Sigmoid colon (tissue), 7 donors: ENCODE results near the gene MAML3. TPM values are rescaled to one million over a fixed set of nuclear protein-coding genes. Genes with fewer than 3 reads are reported as not detected.
A peak's percentile ranks its signal among the peaks of the same experiment; 100 is the strongest.

Source experiments
- DNase-seq: peaks from one replicate; pipeline ENCODE4 v3.0.0-alpha.2; 2019
- H3K27ac ChIP-seq, 4 donors: fragments of 200-600 bp; sonication (generic); one replicate each; pipeline ENCODE4 v1.5.1; 2016 to 2019; ENCODE audit warnings: mild to moderate bottlenecking in 1 of 4
- H3K27me3 ChIP-seq, 3 donors: fragments of 200-600 bp; sonication (generic); one replicate each; pipeline ENCODE4 v1.5.1; 2019; ENCODE audit warnings: mild to moderate bottlenecking in 1 of 3
- H3K36me3 ChIP-seq, 4 donors: fragments of 200-600 bp; sonication (generic); one replicate each; pipeline ENCODE4 v1.5.1; 2016 to 2019
- H3K4me1 ChIP-seq, 4 donors: fragments of 200-600 bp; sonication (generic); one replicate each; pipeline ENCODE4 v1.5.1; 2017 to 2019
- H3K4me3 ChIP-seq, 4 donors: fragments of 200-600 bp; sonication (generic); one replicate each; pipeline ENCODE4 v1.5.1; 2017 to 2019; ENCODE audit warnings: mild to moderate bottlenecking in 2 of 4, moderate library complexity in 1 of 4
- H3K9me3 ChIP-seq, 4 donors: fragments of 200-600 bp in 3 of 4; sonication (generic) in 3 of 4; one replicate each; pipeline versions ENCODE4 v1.5.1 to v1.6.1; 2013 to 2019
- EP300 ChIP-seq, 4 donors: sonication (generic); formaldehyde crosslinking; IDR thresholded peaks; one replicate each; pipeline ENCODE4 v1.6.1; 2017; ENCODE audit warnings: antibody characterized with exemption in 4 of 4
- POLR2A ChIP-seq, 2 donors: fragments of 450-650 bp; IDR thresholded peaks; one replicate each; pipeline ENCODE4 v1.6.1; 2016; ENCODE audit warnings: antibody characterized with exemption in 2 of 2, mild to moderate bottlenecking in 2 of 2, moderate library complexity in 2 of 2
- POLR2AphosphoS5 ChIP-seq, 4 donors: sonication (generic); formaldehyde crosslinking; IDR thresholded peaks; one replicate each; pipeline ENCODE4 v1.6.1; 2017; ENCODE audit warnings: antibody characterized with exemption in 4 of 4
- WGBS, 2 donors: extraction: QIAGEN DNeasy Blood & Tissue Kit; methylation state at CpG; one replicate each; pipeline ENCODE4 v1.1.7; 2013; 5-methylcytosine and 5-hydroxymethylcytosine counted together
- intact Hi-C: fragments of 100-400 bp; cut with DNase I; formaldehyde crosslinking; loops from one replicate; pipeline ENCODE4 v1.15.1; 2023
- polyA plus RNA-seq, 3 donors: library from polyadenylated mRNA; stranded (reverse); fragments of 200-250 nt; gene quantifications; one replicate each; pipeline ENCODE4 v1.2.3, GENCODE V29; 2013
- total RNA-seq, 4 donors: library from RNA; depleted of rRNA; stranded (reverse); fragments of >200 nt; gene quantifications; one replicate each; pipeline ENCODE4 v1.1.0, GENCODE V29; 2016
- TF ChIP-seq, protein P1 (sequence below), 4 experiments: fragments of 450-650 bp in 3 of 4; fragments of 200-600 bp in 1 of 4; IDR thresholded peaks; one replicate each; pipeline ENCODE4 v1.5.1; 2016 to 2019; ENCODE audit warnings: antibody characterized with exemption in 4 of 4, mild to moderate bottlenecking in 3 of 4, moderate library complexity in 2 of 4
- donor health status: healthy with polysubstance abuse.
- donor health status: Bipolar disorder and iron deficiency.
- donor health status: healthy.

The MAML3 gene
- total and polyA plus RNA-seq, 7 donors, result 3.5 to 16.3 (median 5.4) TPM

DNA sequence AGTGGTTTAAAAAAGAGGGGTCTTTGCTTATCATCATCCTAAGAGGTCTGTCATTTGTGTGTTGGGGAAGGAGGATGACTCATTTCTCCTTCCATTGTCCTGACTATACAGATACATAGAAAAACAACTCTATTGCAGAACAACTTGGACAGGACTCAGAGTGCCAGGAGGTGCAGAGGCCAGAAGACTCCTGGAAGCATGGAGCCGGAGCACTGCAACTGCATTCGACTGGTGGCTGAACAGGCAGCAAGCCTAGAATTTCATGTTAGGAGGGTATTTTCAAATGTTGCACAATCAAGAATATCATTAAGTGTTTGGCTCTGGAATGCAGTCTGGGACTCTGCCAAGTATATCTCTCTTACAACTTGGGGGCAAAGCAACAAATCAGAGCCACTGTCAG lies 35.0 kb upstream of the MAML3 start:
- H3K4me1 ChIP-seq, result peaks cover 0 to 34% (median 28%) of the 10 kb centered on the region in 4 donors
- H3K27ac ChIP-seq, result peak overlapping the region in 1 of 4 donors; percentile 28
- 73 to 85% methylated on average over 2 of the region's 2 CpGs for WGBS, 2 donors
- TF ChIP-seq POLR2A (IDR thresholded peaks at IDR 0.05), result no peak
- no peaks in the 10 kb centered on the region for H3K36me3 ChIP-seq
- peak; percentile 65 for DNase-seq
- no peaks in the 10 kb centered on the region for H3K27me3 ChIP-seq
- no peak overlapping the region for H3K4me3 ChIP-seq
- intact Hi-C loops, result loop anchor here (5.0 kb wide), 1 partner anchor 43 kb away; no protein-coding TSS in a partner anchor
- H3K9me3 ChIP-seq, result no peaks in the 10 kb centered on the region

DNA sequence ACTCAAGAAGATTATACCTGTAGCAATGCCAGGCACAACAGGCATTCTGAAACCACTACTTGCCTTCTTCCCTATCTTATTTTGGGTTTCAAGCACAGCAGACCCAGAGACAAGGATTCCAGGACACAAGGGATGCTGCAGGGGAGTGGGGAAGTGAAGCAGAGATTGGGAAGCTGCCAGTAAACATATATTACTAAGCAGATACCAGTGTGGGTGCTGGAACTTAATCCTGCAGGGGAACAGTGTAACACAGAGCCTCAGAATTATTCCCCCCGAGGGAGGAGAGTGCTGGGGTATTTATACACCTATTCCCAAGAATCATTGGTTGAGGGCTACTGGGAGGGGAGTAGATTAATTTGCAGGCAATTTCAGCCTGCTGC lies 33.3 kb upstream of the MAML3 start:
- H3K9me3 ChIP-seq, result no peaks in the 10 kb centered on the region
- H3K27ac ChIP-seq, result peak overlapping the region in 3 of 4 donors; percentile 23 to 70 (median 68)
- no peak for TF ChIP-seq POLR2AphosphoS5 (IDR thresholded peaks at IDR 0.05)
- no peak for TF ChIP-seq EP300 (IDR thresholded peaks at IDR 0.05)
- TF ChIP-seq, protein P1, sequence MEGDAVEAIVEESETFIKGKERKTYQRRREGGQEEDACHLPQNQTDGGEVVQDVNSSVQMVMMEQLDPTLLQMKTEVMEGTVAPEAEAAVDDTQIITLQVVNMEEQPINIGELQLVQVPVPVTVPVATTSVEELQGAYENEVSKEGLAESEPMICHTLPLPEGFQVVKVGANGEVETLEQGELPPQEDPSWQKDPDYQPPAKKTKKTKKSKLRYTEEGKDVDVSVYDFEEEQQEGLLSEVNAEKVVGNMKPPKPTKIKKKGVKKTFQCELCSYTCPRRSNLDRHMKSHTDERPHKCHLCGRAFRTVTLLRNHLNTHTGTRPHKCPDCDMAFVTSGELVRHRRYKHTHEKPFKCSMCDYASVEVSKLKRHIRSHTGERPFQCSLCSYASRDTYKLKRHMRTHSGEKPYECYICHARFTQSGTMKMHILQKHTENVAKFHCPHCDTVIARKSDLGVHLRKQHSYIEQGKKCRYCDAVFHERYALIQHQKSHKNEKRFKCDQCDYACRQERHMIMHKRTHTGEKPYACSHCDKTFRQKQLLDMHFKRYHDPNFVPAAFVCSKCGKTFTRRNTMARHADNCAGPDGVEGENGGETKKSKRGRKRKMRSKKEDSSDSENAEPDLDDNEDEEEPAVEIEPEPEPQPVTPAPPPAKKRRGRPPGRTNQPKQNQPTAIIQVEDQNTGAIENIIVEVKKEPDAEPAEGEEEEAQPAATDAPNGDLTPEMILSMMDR (IDR thresholded peaks at IDR 0.05), result no peak
- no peak for TF ChIP-seq POLR2A (IDR thresholded peaks at IDR 0.05)
- H3K36me3 ChIP-seq, result no peaks in the 10 kb centered on the region
- peaks cover 0 to 34% (median 28%) of the 10 kb centered on the region in 4 donors for H3K4me1 ChIP-seq
- WGBS, 2 donors, result 76 to 83% methylated on average over 1 of the region's 1 CpG
- intact Hi-C loops, result loop anchor here (5.0 kb wide), 1 partner anchor 45 kb away; no protein-coding TSS in a partner anchor
- no peak for DNase-seq
- H3K4me3 ChIP-seq, result no peak overlapping the region
- H3K27me3 ChIP-seq, result no peaks in the 10 kb centered on the region

DNA sequence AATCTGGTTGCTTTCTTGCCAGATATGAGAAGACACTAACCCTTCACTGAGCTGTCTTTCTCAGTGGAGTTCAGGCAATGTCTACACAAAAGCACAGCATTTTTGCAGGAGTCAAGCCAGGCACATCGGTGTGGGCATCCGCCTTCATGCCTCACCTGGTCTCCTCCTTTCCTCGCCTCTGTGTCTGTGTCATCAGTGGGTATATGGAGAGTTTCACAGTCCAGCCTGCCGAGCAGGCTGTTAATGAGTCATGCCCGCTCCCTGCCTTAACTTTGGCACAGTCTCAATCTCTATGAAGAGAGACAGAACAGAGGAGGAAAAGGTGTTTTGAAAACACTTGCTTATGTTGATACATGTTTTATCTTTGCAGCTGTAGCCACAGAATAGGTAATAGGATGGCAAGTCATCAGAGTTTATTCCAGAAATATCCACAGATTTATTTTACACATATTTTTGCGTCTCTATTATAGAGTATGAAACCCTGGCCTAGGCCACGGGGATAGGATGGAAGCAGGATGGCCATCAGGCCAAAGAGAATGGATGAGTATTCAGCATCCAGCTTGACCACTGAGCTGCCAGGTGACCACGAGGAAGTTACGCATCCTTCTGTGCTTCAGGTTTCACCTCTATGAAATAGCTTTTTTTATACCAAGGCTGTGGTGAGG lies 32.8 kb upstream of the MAML3 start:
- H3K4me3 ChIP-seq, result no peak overlapping the region
- no peaks in the 10 kb centered on the region for H3K36me3 ChIP-seq
- no peaks in the 10 kb centered on the region for H3K27me3 ChIP-seq
- peaks cover 0 to 34% (median 28%) of the 10 kb centered on the region in 4 donors for H3K4me1 ChIP-seq
- peak; percentile 80 for DNase-seq
- WGBS, 2 donors, result 46 to 77% methylated on average over 9 of the region's 9 CpGs
- peak overlapping the region in 3 of 4 donors; percentile 23 to 70 (median 68) for H3K27ac ChIP-seq
- intact Hi-C loops, result loop anchor here (5.0 kb wide), 1 partner anchor 46 kb away; no protein-coding TSS in a partner anchor
- H3K9me3 ChIP-seq, result no peaks in the 10 kb centered on the region
- TF ChIP-seq, protein P1 (IDR thresholded peaks at IDR 0.05), result no peak
- TF ChIP-seq EP300 (IDR thresholded peaks at IDR 0.05) (no peak), POLR2A (IDR thresholded peaks at IDR 0.05) (no peak), POLR2AphosphoS5 (IDR thresholded peaks at IDR 0.05) (peak; percentile 30 to 75 (median 69))

DNA sequence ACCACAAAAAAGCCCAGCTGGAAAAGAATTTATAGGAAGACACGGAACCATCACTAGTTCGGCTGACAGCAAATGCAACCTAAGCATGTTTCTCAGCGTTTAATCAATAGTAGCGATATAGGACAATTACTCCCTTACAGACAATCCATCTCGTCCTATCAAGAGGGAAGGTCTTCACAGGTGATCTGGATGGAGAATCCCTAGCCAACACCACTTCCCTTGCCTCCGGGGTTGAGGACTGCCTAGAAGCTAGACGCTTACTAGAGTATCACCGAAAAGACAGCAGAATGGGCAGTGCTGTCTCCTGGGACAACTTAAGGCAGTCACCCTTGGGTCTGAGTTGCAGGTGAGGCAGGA lies 32.1 kb upstream of the MAML3 start:
- H3K9me3 ChIP-seq, result no peaks in the 10 kb centered on the region
- no peaks in the 10 kb centered on the region for H3K36me3 ChIP-seq
- no peak for DNase-seq
- 92 to 95% methylated on average over 8 of the region's 8 CpGs for WGBS, 2 donors
- TF ChIP-seq POLR2A (IDR thresholded peaks at IDR 0.05) (no peak), EP300 (IDR thresholded peaks at IDR 0.05) (no peak), POLR2AphosphoS5 (IDR thresholded peaks at IDR 0.05) (no peak)
- TF ChIP-seq, protein P1 (IDR thresholded peaks at IDR 0.05), result no peak
- H3K4me3 ChIP-seq, result no peak overlapping the region
- H3K27me3 ChIP-seq, result no peaks in the 10 kb centered on the region
- intact Hi-C loops, result loop anchor here (5.0 kb wide), 1 partner anchor 46 kb away; no protein-coding TSS in a partner anchor
- H3K4me1 ChIP-seq, result peaks cover 0 to 34% (median 28%) of the 10 kb centered on the region in 4 donors
- H3K27ac ChIP-seq, result peak overlapping the region in 3 of 4 donors; percentile 23 to 70 (median 68)

DNA sequence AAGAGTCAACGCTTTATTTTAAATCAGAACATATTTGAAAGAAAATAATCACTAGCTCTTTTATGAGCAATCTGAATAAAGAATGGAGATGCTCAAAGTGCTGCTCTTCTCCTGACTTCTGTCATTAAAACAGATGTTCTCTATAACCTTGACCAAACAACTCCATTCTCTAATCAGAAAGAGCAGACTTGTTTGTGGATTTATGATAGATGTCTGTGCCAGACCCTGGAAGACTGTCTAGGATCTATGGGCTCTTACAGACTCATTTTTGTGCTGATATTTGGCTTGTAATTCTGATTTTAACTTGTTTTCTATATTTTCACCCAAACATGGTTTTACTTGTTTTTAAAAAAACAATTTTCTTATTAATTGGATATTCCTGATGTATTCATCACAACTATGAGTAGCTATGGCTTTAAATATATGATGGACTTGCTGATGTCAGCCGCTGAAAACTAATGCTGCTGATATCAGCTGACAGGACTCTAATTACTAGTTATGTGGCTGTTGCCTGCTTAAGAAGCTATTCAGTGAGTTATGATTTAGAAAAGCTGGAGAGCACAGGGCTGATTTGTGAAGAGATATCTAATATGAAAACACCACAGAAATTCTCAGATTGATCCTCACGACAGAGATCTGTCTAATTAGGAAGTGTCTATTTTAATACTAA lies 31.6 kb upstream of the MAML3 start:
- Histone ChIP-seq H3K4me1 (peaks cover 0 to 34% (median 28%) of the 10 kb centered on the region in 4 donors), H3K4me3 (no peak overlapping the region), H3K36me3 (no peaks in the 10 kb centered on the region), H3K9me3 (no peaks in the 10 kb centered on the region), H3K27ac (peak overlapping the region in 1 of 4 donors; percentile 70), H3K27me3 (no peaks in the 10 kb centered on the region)
- TF ChIP-seq, protein P1 (IDR thresholded peaks at IDR 0.05), result no peak
- TF ChIP-seq POLR2AphosphoS5 (IDR thresholded peaks at IDR 0.05) (no peak), EP300 (IDR thresholded peaks at IDR 0.05) (no peak), POLR2A (IDR thresholded peaks at IDR 0.05) (no peak)
- WGBS, 2 donors, result 79 to 84% methylated on average over 3 of the region's 3 CpGs
- intact Hi-C loops, result loop anchor here (5.0 kb wide), 1 partner anchor 47 kb away; no protein-coding TSS in a partner anchor
- DNase-seq, result no peak
